Hematopoietic multipotent progenitor cell (in vitro differentiated cells): Measurements from ENCODE around the gene RNF213. TPM values are rescaled to one million over a fixed set of nuclear protein-coding genes. Genes with fewer than 3 reads are reported as not detected.
"Not testable (repeated sequence)": the region's sequence is repeated elsewhere in the genome, so short reads cannot be mapped to it uniquely, and the experiment has no call there.

ENCODE experiments used
- DNase-seq, 3 donors: peaks; one replicate each; pipeline ENCODE4 v3.0.0-alpha.2; 2011 to 2015; ENCODE audit warnings: low read depth in 2 of 3, low spot score in 2 of 3
- total RNA-seq: library from RNA; depleted of rRNA; stranded (reverse); fragments of >200 nt; gene quantifications from one replicate; pipeline ENCODE4 v1.2.3, GENCODE V29; 2012

Gene RNF213
- total RNA-seq, 1 donor, result 142 TPM

GRCh38 chr17:80248894-80249710 lies 11.6 kb upstream of the RNF213 start:
- DNase-seq, result no peak

GRCh38 chr17:80251966-80252365 lies 8.7 kb upstream of the RNF213 start:
- DNase-seq, result no peak

- DNase-seq, result peak in 2 of 3 donors; percentile 70 to 87
Observed at GRCh38 chr17:80252871-80253270, 7.8 kb upstream of the RNF213 start.

- DNase-seq, result no peak
Observed at GRCh38 chr17:80253631-80254395, 6.8 kb upstream of the RNF213 start.

- DNase-seq, result peak in 2 of 3 donors; percentile 86 to 89
Observed at GRCh38 chr17:80254396-80255251, 6.0 kb upstream of the RNF213 start.

- no peak for DNase-seq
Observed at GRCh38 chr17:80256034-80256350, 4.7 kb upstream of the RNF213 start.

GRCh38 chr17:80257716-80258213 lies 2.9 kb upstream of the RNF213 start:
- DNase-seq, result no peak

GRCh38 chr17:80258296-80258695 lies 2.4 kb upstream of the RNF213 start:
- not testable (repeated sequence) for DNase-seq

GRCh38 chr17:80259457-80260068 lies 1.1 kb upstream of the RNF213 start:
- DNase-seq, result no peak

- peak; percentile 65 to 78 (median 72) for DNase-seq
Observed at GRCh38 chr17:80260069-80260535, 550 bp upstream of the RNF213 start.

- DNase-seq, result peak in 2 of 3 donors; percentile 30 to 38
Observed at GRCh38 chr17:80261159-80261894, 675 bp downstream of the RNF213 start.

GRCh38 chr17:80261895-80262279 lies 1.2 kb downstream of the RNF213 start:
- DNase-seq, result no peak

- DNase-seq, result no peak
Observed at GRCh38 chr17:80262291-80262690, 1.6 kb downstream of the RNF213 start.

- no peak for DNase-seq
Observed at GRCh38 chr17:80262775-80263244, 2.2 kb downstream of the RNF213 start.

- DNase-seq, result peak; percentile 70 to 92 (median 87)
Observed at GRCh38 chr17:80263253-80264204, 2.9 kb downstream of the RNF213 start.

GRCh38 chr17:80264205-80265075 lies 3.8 kb downstream of the RNF213 start:
- DNase-seq, result peak in 2 of 3 donors; percentile 46 to 54
